Heart left ventricle (tissue), 13 donors: ENCODE measurements around the gene STIL.

ENCODE experiments used
- CTCF ChIP-seq, 12 donors: fragments of 200-600 bp; sonication (generic) in 4 of 12; IDR thresholded peaks; one replicate each; pipeline versions ENCODE4 v1.5.0 to v1.8.0; 2018 to 2022; ENCODE audit warnings: antibody characterized with exemption in 12 of 12, mild to moderate bottlenecking in 5 of 12
- POLR2A ChIP-seq, 2 donors: fragments of 450-650 bp; IDR thresholded peaks; one replicate each; pipeline ENCODE4 v1.6.1; 2017; ENCODE audit warnings: antibody characterized with exemption in 2 of 2, mild to moderate bottlenecking in 2 of 2, moderate library complexity in 2 of 2
- donor health status: ischemic (EF 13 %, LVEDD 7.1; RV severe dilation, severe dysfunction).
- donor health status: DM: no; HTN: yes; CAD: no.
- donor health status: DM: no; HTN: no; CAD: no.
- donor health status: ischemic (EF 25% LVEDD 6.9; RV normal size, moderate dysfunction).
- donor health status: ischemic (EF 25% LVEDD 5.7; RV mildly dilated, moderate dysfunction).
- donor health status: ischemic (EF 35%, LVEDD 5.7; RV mildly dilated, moderate dysfunction).
- donor health status: nonischemic (EF 11% LVEDD 7.7; RV severe dilation, severe dysfunction).
- donor health status: DM: yes; HTN: yes; CAD: no.
- donor health status: PGD.
- donor health status: ischemic (EF 29% LVEDD 5.4; RV normal size, mild dysfunction).
- donor health status: nonischemic (EF 23%, LVEDD 6.1; RV moderate dilation, normal function).

GRCh38 chr1:47351305-47351704 is 37.4 kb upstream of the STIL start:
- TF ChIP-seq CTCF (IDR thresholded peaks at IDR 0.05) (no peak), POLR2A (IDR thresholded peaks at IDR 0.05) (no peak)
